ENCODE measurements around the gene SSC5D. TPM values are rescaled to one million over a fixed set of nuclear protein-coding genes. Genes with fewer than 3 reads are reported as not detected.

Gene SSC5D
- polyA plus RNA-seq, 1 experiment = 2.1 TPM

GRCh38 chr19:55490478-55491432, 2.5 kb downstream of the SSC5D start:
- Histone ChIP-seq H3K9me3 (ENCODE audit: control insufficient read depth, insufficient read depth, low read length) (no peaks in the 10 kb centered on the region), H3K4me3 (ENCODE audit: low read depth, low read length) (no peak overlapping the region), H3K27me3 (ENCODE audit: control insufficient read depth, insufficient read depth, low read length) (no peaks in the 10 kb centered on the region), H3K27ac (ENCODE audit: low read depth, low read length) (no peak overlapping the region)
- ChIA-PET CTCF (interaction anchor here (0.6 to 8.4 kb wide), 3 partner anchors 14 to 32 kb away, joined by 4 to 69 read pairs (median 62); no protein-coding TSS in a partner anchor), POLR2A (interaction anchor here (1.0 kb wide), 1 partner anchor 29 kb away, joined by 3 read pairs; no protein-coding TSS in a partner anchor)
- TF ChIP-seq CTCF (IDR thresholded peaks at IDR 0.05; ENCODE audit: low read depth, low read length) = no peak
- DNase-seq (ENCODE audit: low read depth, low spot score) = no peak

- ChIA-PET POLR2A (interaction anchor here (1.0 kb wide), 1 partner anchor 30 kb away, joined by 3 read pairs; no protein-coding TSS in a partner anchor), CTCF (interaction anchor here (7.6 to 8.4 kb wide), 2 partner anchors 13 to 24 kb away, joined by 62 to 69 read pairs; no protein-coding TSS in a partner anchor)
- Histone ChIP-seq H3K27me3 (ENCODE audit: control insufficient read depth, insufficient read depth, low read length) (no peaks in the 10 kb centered on the region), H3K4me3 (ENCODE audit: low read depth, low read length) (no peak overlapping the region), H3K9me3 (ENCODE audit: control insufficient read depth, insufficient read depth, low read length) (no peaks in the 10 kb centered on the region), H3K27ac (ENCODE audit: low read depth, low read length) (no peak overlapping the region)
- no peak for TF ChIP-seq CTCF (IDR thresholded peaks at IDR 0.05; ENCODE audit: low read depth, low read length)
- DNase-seq (ENCODE audit: low read depth, low spot score) = no peak
Measured at GRCh38 chr19:55491546-55492360, 3.5 kb downstream of the SSC5D start.

- Histone ChIP-seq H3K27me3 (ENCODE audit: control insufficient read depth, insufficient read depth, low read length) (no peaks in the 10 kb centered on the region), H3K27ac (ENCODE audit: low read depth, low read length) (no peak overlapping the region), H3K4me3 (ENCODE audit: low read depth, low read length) (no peak overlapping the region), H3K9me3 (ENCODE audit: control insufficient read depth, insufficient read depth, low read length) (no peaks in the 10 kb centered on the region)
- no peak for DNase-seq (ENCODE audit: low read depth, low spot score)
- POLR2A ChIA-PET = no interaction called here
- no peak for TF ChIP-seq CTCF (IDR thresholded peaks at IDR 0.05; ENCODE audit: low read depth, low read length)
- CTCF ChIA-PET = interaction anchor here (7.6 to 8.4 kb wide), 2 partner anchors 12 to 24 kb away, joined by 62 to 69 read pairs; no protein-coding TSS in a partner anchor
Measured at GRCh38 chr19:55492362-55492944, 4.2 kb downstream of the SSC5D start.

GRCh38 chr19:55493052-55493644, 4.9 kb downstream of the SSC5D start:
- TF ChIP-seq CTCF (IDR thresholded peaks at IDR 0.05; ENCODE audit: low read depth, low read length) = no peak
- POLR2A ChIA-PET = interaction anchor here (0.6 to 1.3 kb wide), 2 partner anchors 9 to 11 kb away, joined by 3 to 4 read pairs; partner anchors contain the start of gene NAT14
- peak overlapping the region; percentile 45 for H3K4me3 ChIP-seq (ENCODE audit: low read depth, low read length)
- CTCF ChIA-PET = interaction anchor here (7.6 to 8.4 kb wide), 2 partner anchors 11 to 25 kb away, joined by 62 to 69 read pairs; no protein-coding TSS in a partner anchor
- H3K27ac ChIP-seq (ENCODE audit: low read depth, low read length) = peak overlapping the region; percentile 73
- H3K9me3 ChIP-seq (ENCODE audit: control insufficient read depth, insufficient read depth, low read length) = no peaks in the 10 kb centered on the region
- no peaks in the 10 kb centered on the region for H3K27me3 ChIP-seq (ENCODE audit: control insufficient read depth, insufficient read depth, low read length)
- DNase-seq (ENCODE audit: low read depth, low spot score) = no peak
